ENCODE results near the gene PLA2G5.

DNA sequence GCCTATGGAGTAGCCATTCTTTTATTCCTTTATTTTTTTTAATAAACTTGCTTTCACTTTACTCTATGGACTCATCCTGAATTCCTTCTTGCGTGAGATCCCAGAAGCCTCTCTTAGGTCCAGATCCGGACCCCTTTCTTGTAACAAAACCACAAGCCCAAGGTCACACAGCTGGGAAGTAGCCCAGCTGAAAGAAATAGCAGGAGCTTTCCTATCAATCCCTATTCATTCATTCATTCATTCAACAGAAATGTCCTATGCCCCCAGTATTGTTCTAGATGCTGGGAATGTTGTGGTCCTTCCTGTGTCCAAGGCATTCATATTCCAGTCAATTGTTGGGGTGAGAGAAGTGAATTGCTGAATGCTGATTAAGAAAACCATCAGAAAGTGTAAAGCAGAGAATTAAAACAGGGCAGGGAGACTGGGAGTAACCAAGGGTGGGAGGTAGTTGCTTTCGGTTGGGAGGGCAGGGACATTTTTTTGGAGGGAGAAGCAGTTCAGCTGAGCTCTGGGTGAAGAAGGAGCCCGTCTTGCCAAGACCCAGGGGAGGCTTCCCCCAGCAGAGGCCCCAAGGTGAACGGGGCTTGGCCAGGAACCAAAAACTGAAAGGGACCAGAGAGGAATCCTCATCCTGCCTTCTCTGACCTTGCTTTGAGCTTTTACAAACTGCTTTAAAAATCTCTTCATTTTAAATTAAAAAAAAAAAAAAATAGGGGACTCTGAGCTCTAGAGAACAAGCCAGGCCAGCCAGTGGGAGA is 38.6 kb downstream of the PLA2G5 start:
- no peak for TF ChIP-seq SP1 (IDR thresholded peaks at IDR 0.05)
- TF ChIP-seq ELF4 (IDR thresholded peaks at IDR 0.05) = no peak
- TF ChIP-seq LEF1 (IDR thresholded peaks at IDR 0.05; ENCODE audit: borderline replicate concordance) = no peak
- TF ChIP-seq TARDBP (IDR thresholded peaks at IDR 0.05) = no peak
- no peak for TF ChIP-seq CTBP1 (IDR thresholded peaks at IDR 0.05; ENCODE audit: borderline replicate concordance)
- TF ChIP-seq FOXM1 (IDR thresholded peaks at IDR 0.05; ENCODE audit: borderline replicate concordance) = no peak
- no peak for TF ChIP-seq ARNT (IDR thresholded peaks at IDR 0.05)
- no peak for TF ChIP-seq FOXK2 (IDR thresholded peaks at IDR 0.05)
- no peak for TF ChIP-seq FOXA1 (IDR thresholded peaks at IDR 0.05)
- TF ChIP-seq ZNF384 (IDR thresholded peaks at IDR 0.05) = no peak
- TF ChIP-seq SUZ12 (IDR thresholded peaks at IDR 0.05) = no peak
- no peak for TF ChIP-seq HDGF (IDR thresholded peaks at IDR 0.05; ENCODE audit: borderline replicate concordance)
- no peak for TF ChIP-seq BHLHE40 (IDR thresholded peaks at IDR 0.05; ENCODE audit: borderline replicate concordance)
- TF ChIP-seq PKNOX1 (IDR thresholded peaks at IDR 0.05) = no peak
